ENCODE measurements around the gene CNOT4. TPM values are rescaled to one million over a fixed set of nuclear protein-coding genes. Genes with fewer than 3 reads are reported as not detected.

Gene CNOT4
- total and polyA plus RNA-seq, 2 of the 13 experiments (the other 11 are each of a cell fraction or from before 2014, with no cell fraction given): 7.4 to 8.4 TPM

GRCh38 chr7:135557455-135558336, 47.8 kb upstream of the CNOT4 start, which contains the start of gene NUP205 (continued):
- TF ChIP-seq, protein P1, sequence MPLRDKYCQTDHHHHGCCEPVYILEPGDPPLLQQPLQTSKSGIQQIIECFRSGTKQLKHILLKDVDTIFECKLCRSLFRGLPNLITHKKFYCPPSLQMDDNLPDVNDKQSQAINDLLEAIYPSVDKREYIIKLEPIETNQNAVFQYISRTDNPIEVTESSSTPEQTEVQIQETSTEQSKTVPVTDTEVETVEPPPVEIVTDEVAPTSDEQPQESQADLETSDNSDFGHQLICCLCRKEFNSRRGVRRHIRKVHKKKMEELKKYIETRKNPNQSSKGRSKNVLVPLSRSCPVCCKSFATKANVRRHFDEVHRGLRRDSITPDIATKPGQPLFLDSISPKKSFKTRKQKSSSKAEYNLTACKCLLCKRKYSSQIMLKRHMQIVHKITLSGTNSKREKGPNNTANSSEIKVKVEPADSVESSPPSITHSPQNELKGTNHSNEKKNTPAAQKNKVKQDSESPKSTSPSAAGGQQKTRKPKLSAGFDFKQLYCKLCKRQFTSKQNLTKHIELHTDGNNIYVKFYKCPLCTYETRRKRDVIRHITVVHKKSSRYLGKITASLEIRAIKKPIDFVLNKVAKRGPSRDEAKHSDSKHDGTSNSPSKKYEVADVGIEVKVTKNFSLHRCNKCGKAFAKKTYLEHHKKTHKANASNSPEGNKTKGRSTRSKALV (CRISPR knock-in tag; IDR thresholded peaks at IDR 0.05): peak; percentile 74; the same call in 1 of the 2 replicates
- 0 out of 2 replicates have a peak, but pooled peaks have one; percentile 37 for TF ChIP-seq ZMYM3 (CRISPR knock-in tag; IDR thresholded peaks at IDR 0.05)
- 0 out of 2 replicates have a peak, but pooled peaks have one; percentile 78 for TF ChIP-seq ZFP82 (CRISPR knock-in tag; IDR thresholded peaks at IDR 0.05; ENCODE audit: borderline replicate concordance)
- TF ChIP-seq RXRB (CRISPR knock-in tag; IDR thresholded peaks at IDR 0.05; ENCODE audit: borderline replicate concordance): peak; percentile 63; the same call in 1 of the 2 replicates
- TF ChIP-seq, protein P2, sequence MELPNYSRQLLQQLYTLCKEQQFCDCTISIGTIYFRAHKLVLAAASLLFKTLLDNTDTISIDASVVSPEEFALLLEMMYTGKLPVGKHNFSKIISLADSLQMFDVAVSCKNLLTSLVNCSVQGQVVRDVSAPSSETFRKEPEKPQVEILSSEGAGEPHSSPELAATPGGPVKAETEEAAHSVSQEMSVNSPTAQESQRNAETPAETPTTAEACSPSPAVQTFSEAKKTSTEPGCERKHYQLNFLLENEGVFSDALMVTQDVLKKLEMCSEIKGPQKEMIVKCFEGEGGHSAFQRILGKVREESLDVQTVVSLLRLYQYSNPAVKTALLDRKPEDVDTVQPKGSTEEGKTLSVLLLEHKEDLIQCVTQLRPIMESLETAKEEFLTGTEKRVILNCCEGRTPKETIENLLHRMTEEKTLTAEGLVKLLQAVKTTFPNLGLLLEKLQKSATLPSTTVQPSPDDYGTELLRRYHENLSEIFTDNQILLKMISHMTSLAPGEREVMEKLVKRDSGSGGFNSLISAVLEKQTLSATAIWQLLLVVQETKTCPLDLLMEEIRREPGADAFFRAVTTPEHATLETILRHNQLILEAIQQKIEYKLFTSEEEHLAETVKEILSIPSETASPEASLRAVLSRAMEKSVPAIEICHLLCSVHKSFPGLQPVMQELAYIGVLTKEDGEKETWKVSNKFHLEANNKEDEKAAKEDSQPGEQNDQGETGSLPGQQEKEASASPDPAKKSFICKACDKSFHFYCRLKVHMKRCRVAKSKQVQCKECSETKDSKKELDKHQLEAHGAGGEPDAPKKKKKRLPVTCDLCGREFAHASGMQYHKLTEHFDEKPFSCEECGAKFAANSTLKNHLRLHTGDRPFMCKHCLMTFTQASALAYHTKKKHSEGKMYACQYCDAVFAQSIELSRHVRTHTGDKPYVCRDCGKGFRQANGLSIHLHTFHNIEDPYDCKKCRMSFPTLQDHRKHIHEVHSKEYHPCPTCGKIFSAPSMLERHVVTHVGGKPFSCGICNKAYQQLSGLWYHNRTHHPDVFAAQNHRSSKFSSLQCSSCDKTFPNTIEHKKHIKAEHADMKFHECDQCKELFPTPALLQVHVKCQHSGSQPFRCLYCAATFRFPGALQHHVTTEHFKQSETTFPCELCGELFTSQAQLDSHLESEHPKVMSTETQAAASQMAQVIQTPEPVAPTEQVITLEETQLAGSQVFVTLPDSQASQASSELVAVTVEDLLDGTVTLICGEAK (IDR thresholded peaks at IDR 0.05): no peak
- TF ChIP-seq, protein P2 (CRISPR knock-in tag; IDR thresholded peaks at IDR 0.05): peak; percentile 77
- TF ChIP-seq CREB1 (IDR thresholded peaks at IDR 0.05): peak; percentile 86
- peak; percentile 96 for TF ChIP-seq CREB1 (CRISPR knock-in tag; IDR thresholded peaks at IDR 0.05)
- TF ChIP-seq, protein P3, sequence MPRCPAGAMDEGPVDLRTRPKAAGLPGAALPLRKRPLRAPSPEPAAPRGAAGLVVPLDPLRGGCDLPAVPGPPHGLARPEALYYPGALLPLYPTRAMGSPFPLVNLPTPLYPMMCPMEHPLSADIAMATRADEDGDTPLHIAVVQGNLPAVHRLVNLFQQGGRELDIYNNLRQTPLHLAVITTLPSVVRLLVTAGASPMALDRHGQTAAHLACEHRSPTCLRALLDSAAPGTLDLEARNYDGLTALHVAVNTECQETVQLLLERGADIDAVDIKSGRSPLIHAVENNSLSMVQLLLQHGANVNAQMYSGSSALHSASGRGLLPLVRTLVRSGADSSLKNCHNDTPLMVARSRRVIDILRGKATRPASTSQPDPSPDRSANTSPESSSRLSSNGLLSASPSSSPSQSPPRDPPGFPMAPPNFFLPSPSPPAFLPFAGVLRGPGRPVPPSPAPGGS (CRISPR knock-in tag; IDR thresholded peaks at IDR 0.05): 0 out of 2 replicates have a peak, but pooled peaks have one; percentile 35
- peak; percentile 40 for TF ChIP-seq RBFOX2 (IDR thresholded peaks at IDR 0.05; ENCODE audit: low read depth, low read length)
- TF ChIP-seq ZNF839 (CRISPR knock-in tag; IDR thresholded peaks at IDR 0.05; ENCODE audit: borderline replicate concordance): no peak
- 0 out of 2 replicates have a peak, but pooled peaks have one; percentile 17 for TF ChIP-seq HMG20B (CRISPR knock-in tag; conservative IDR thresholded peaks at IDR 0.05)
- TF ChIP-seq NR2F1 (CRISPR knock-in tag; IDR thresholded peaks at IDR 0.05): 0 out of 4 replicates have a peak, but pooled peaks of 1 of the 2 experiments have one; percentile 10
- no peak for TF ChIP-seq SRSF4 (IDR thresholded peaks at IDR 0.05; ENCODE audit: low read depth, low read length, poor library complexity, severe bottlenecking)

Data from HepG2 (cell line).